Endothelial cell (in vitro differentiated cells): ENCODE measurements around the gene RPP25L. TPM values are rescaled to one million over a fixed set of nuclear protein-coding genes. Genes with fewer than 3 reads are reported as not detected.
A peak's percentile ranks its signal among the peaks of the same experiment; 100 is the strongest.

ENCODE experiments used
- DNase-seq: peaks from one replicate; pipeline ENCODE4 v3.0.0; 2021; ENCODE audit warnings: low spot score
- H3K27ac Mint-ChIP-seq: one replicate; pipeline ENCODE4 v1.8.0; 2021; ENCODE audit warnings: mixed read lengths, inconsistent platforms; ENCODE audit not compliant: unreplicated experiment
- H3K27me3 Mint-ChIP-seq: one replicate; pipeline ENCODE4 v1.8.0; 2021; ENCODE audit warnings: mild to moderate bottlenecking, moderate library complexity, mixed read lengths, inconsistent platforms; ENCODE audit not compliant: unreplicated experiment
- H3K36me3 Mint-ChIP-seq: one replicate; pipeline ENCODE4 v1.8.0; 2021; ENCODE audit warnings: mild to moderate bottlenecking, low read depth, mixed read lengths, inconsistent platforms; ENCODE audit not compliant: unreplicated experiment
- H3K4me1 Mint-ChIP-seq: one replicate; pipeline ENCODE4 v1.8.0; 2021; ENCODE audit warnings: mild to moderate bottlenecking, mixed read lengths, inconsistent platforms; ENCODE audit not compliant: unreplicated experiment
- H3K4me3 Mint-ChIP-seq: one replicate; pipeline ENCODE4 v1.8.0; 2021; ENCODE audit warnings: mild to moderate bottlenecking, mixed read lengths, inconsistent platforms; ENCODE audit not compliant: unreplicated experiment
- H3K9me3 Mint-ChIP-seq: one replicate; pipeline ENCODE4 v1.8.0; 2021; ENCODE audit warnings: mixed read lengths, inconsistent platforms; ENCODE audit not compliant: unreplicated experiment
- total RNA-seq: library from RNA; stranded (reverse); fragmentation: NEBNext Ultra II Directional; extraction: Animal tissue kit (Norgen Biotek cat#: 25700); gene quantifications from one replicate; pipeline ENCODE4 v1.2.1, GENCODE V29; 2021; ENCODE audit not compliant: unreplicated experiment
- TF ChIP-seq, protein P1 (sequence below): fragments of 200-600 bp; sonication (generic); IDR thresholded peaks from one replicate; pipeline ENCODE4 v1.5.0; 2021; ENCODE audit warnings: antibody characterized with exemption; ENCODE audit not compliant: unreplicated experiment

The RPP25L gene
- total RNA-seq, 1 donor from 2014 or later = 12.9 TPM

DNA sequence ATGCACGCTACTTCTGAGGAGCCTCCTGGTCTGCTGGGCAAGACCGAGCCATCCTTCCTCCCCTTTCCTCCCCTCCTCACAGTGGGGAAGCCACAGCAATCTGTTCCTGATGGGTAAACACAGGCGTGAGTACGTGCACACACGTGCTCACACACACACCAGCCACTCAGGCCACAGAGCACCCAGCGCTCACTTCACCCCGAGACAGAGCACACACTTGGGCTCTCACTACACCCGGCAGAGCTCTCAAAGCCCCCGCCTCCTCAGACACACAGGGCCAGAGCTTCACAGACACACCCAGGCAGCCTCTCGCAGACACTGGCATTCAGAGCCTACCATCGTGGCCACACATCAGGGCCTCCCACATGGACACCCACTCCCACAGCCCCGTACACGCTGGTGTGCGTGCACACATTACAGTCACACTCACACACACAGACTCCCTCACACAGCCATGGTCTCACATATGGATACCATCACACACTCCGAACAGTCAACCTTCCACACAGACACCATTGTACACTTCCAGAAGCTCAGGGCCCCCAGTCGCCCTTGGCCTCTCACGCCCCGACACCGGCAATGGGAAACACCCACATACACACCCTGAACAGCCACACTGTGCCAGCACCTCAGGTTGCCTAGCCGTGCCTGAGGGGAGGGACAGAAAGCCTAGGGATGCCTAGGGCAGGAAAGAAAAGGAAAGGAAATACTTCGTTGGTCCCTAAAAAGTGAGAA, 35.9 kb downstream of the RPP25L start:
- no peak overlapping the region for H3K27ac Mint-ChIP-seq
- H3K4me3 Mint-ChIP-seq = peak overlapping the region; percentile 17
- H3K4me1 Mint-ChIP-seq = peaks cover 45% of the 10 kb centered on the region
- H3K9me3 Mint-ChIP-seq = no peaks in the 10 kb centered on the region
- H3K27me3 Mint-ChIP-seq = peaks cover 25% of the 10 kb centered on the region
- DNase-seq = no peak
- TF ChIP-seq, protein P1, sequence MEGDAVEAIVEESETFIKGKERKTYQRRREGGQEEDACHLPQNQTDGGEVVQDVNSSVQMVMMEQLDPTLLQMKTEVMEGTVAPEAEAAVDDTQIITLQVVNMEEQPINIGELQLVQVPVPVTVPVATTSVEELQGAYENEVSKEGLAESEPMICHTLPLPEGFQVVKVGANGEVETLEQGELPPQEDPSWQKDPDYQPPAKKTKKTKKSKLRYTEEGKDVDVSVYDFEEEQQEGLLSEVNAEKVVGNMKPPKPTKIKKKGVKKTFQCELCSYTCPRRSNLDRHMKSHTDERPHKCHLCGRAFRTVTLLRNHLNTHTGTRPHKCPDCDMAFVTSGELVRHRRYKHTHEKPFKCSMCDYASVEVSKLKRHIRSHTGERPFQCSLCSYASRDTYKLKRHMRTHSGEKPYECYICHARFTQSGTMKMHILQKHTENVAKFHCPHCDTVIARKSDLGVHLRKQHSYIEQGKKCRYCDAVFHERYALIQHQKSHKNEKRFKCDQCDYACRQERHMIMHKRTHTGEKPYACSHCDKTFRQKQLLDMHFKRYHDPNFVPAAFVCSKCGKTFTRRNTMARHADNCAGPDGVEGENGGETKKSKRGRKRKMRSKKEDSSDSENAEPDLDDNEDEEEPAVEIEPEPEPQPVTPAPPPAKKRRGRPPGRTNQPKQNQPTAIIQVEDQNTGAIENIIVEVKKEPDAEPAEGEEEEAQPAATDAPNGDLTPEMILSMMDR = no peak
- H3K36me3 Mint-ChIP-seq = no peaks in the 10 kb centered on the region

DNA sequence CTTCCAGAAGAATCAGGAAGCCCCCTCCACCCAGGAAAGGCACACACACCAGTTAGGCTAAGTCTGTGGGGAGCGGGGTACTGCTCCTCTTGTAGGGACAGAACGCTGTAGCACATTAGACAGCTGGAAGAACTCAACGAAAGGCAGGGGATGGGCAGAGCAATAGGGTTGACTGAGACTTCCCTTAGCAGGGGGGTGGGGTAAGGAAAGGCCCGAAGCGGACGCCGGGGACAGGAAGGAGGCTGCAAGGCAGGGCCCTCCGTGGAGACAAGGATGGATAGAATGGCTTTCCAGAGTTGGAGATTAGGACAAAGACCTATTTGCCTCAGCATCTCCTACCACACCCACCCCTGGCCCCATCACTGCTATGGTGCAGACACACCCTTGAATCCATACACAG, 36.7 kb downstream of the RPP25L start:
- peaks cover 45% of the 10 kb centered on the region for H3K4me1 Mint-ChIP-seq

DNA sequence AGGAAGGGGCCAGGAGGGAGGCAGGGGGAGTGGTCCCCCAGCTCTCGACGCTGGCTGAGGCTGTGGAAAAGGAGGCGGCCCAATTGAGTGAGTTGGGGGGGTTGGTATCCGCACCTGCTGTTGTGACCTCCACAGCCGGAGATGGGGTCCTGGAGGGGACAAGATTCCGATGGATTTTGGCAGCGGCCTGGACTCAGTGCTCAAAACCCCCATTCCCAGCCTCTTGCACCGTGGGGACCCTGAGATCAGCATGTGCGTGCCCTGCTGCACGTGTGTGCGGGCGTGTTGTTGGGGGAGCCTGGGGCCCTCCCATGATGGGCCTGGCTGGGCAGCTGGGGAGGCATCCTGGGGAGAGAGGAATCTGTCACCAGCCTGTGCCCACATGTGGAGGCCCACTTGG, 37.3 kb downstream of the RPP25L start:
- H3K9me3 Mint-ChIP-seq = no peaks in the 10 kb centered on the region

More for the DNA sequence above, 36.7 kb downstream of the RPP25L start:
- no peaks in the 10 kb centered on the region for H3K9me3 Mint-ChIP-seq
- TF ChIP-seq, protein P1 = no peak
- peaks cover 30% of the 10 kb centered on the region for H3K27me3 Mint-ChIP-seq
- H3K27ac Mint-ChIP-seq = no peak overlapping the region
- DNase-seq = no peak
- H3K36me3 Mint-ChIP-seq = no peaks in the 10 kb centered on the region
- H3K4me3 Mint-ChIP-seq = no peak overlapping the region

DNA sequence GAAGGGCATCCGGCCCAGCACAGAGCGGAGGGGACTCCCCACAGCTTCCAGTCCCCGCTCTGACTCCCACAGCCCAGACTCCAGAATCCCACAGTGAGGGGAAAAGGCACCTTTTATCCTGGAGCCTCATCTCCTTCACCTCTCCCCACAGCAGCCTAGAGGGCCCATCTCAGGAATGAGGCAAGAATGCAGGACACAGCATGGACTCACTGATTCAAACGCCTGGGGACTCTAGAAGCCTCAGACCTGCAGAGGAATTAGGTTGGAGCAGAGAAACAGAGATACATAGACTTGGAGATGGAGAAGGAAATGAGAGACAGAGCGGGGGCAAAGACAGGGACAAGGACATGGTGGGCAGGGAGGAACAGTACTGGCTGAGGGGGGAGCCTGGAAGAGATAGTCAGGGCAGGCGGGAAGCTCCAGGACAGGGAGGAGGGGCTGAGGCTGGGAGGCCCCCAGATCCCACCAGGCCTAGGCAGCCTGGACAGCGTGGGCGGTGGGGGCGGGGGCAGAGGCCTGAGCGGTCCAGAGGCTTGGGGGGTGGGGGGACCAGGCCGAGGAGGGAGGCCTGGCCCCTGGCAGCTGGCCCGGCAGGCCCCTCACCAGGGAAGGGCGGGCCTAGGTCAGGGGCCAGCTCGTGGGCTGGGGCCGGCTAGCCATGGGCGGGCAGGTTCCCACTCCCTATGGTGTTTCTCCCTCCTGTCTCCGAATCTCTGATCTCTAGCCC, 38.1 kb downstream of the RPP25L start:
- TF ChIP-seq, protein P1 = no peak
- Mint-ChIP-seq H3K27me3 (peaks cover 25% of the 10 kb centered on the region), H3K4me1 (peaks cover 39% of the 10 kb centered on the region)

More for the DNA sequence above, 37.3 kb downstream of the RPP25L start:
- Mint-ChIP-seq H3K36me3 (no peaks in the 10 kb centered on the region), H3K4me3 (no peak overlapping the region), H3K27ac (no peak overlapping the region), H3K27me3 (peaks cover 29% of the 10 kb centered on the region), H3K4me1 (peaks cover 45% of the 10 kb centered on the region)
- DNase-seq = no peak
- TF ChIP-seq, protein P1 = no peak

DNA sequence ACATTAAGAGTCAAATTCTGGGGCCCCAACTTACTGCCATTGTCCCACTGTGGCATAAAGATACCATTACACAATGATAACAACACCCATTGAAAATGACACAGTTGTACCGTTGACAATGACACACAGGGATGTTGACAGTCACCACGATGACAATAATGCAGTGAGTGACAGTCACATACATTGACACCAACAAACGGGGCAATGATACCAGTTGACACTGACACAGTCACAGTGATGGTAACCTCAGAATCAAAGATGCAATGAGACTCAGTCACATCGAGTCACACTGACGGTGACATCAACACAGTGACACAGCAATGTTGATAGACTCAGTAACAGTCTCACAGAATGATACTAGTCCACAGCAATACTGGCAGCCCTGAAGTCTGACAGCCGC, 39.3 kb downstream of the RPP25L start:
- H3K27me3 Mint-ChIP-seq = peaks cover 22% of the 10 kb centered on the region
- H3K36me3 Mint-ChIP-seq = no peaks in the 10 kb centered on the region
- no peaks in the 10 kb centered on the region for H3K9me3 Mint-ChIP-seq
- H3K27ac Mint-ChIP-seq = no peak overlapping the region
- H3K4me1 Mint-ChIP-seq = peaks cover 36% of the 10 kb centered on the region
- TF ChIP-seq, protein P1 = no peak
- DNase-seq = no peak
- H3K4me3 Mint-ChIP-seq = no peak overlapping the region

More for the DNA sequence above, 38.1 kb downstream of the RPP25L start:
- no peaks in the 10 kb centered on the region for H3K36me3 Mint-ChIP-seq
- DNase-seq = no peak
- H3K27ac Mint-ChIP-seq = no peak overlapping the region
- no peak overlapping the region for H3K4me3 Mint-ChIP-seq
- H3K9me3 Mint-ChIP-seq = no peaks in the 10 kb centered on the region
